ENCODE measurements around the gene TMPRSS11F.

TMPRSS11F gene

GRCh38 chr4:68162196-68162595, 32.5 kb upstream of the TMPRSS11F start:
- TF ChIP-seq CTCF (conservative IDR thresholded peaks at IDR 0.05) = no peak
- H3K27ac ChIP-seq = no peak overlapping the region

- TF ChIP-seq CTCF (conservative IDR thresholded peaks at IDR 0.05) = no peak
Measured at GRCh38 chr4:68152411-68152810, 22.7 kb upstream of the TMPRSS11F start.

GRCh38 chr4:68148800-68149685, 19.4 kb upstream of the TMPRSS11F start:
- no peak for TF ChIP-seq CTCF (conservative IDR thresholded peaks at IDR 0.05)

More at GRCh38 chr4:68152411-68152810, 22.7 kb upstream of the TMPRSS11F start:
- no peak overlapping the region for H3K27ac ChIP-seq

GRCh38 chr4:68147079-68147478, 17.4 kb upstream of the TMPRSS11F start:
- no peak for TF ChIP-seq CTCF (conservative IDR thresholded peaks at IDR 0.05)
- H3K27ac ChIP-seq = no peak overlapping the region

More at GRCh38 chr4:68148800-68149685, 19.4 kb upstream of the TMPRSS11F start:
- no peak overlapping the region for H3K27ac ChIP-seq

GRCh38 chr4:68145261-68145660, 15.6 kb upstream of the TMPRSS11F start:
- H3K27ac ChIP-seq = no peak overlapping the region
- TF ChIP-seq CTCF (conservative IDR thresholded peaks at IDR 0.05) = no peak

GRCh38 chr4:68141852-68142251, 12.2 kb upstream of the TMPRSS11F start:
- no peak for TF ChIP-seq CTCF (conservative IDR thresholded peaks at IDR 0.05)
- H3K27ac ChIP-seq = no peak overlapping the region

- H3K27ac ChIP-seq = no peak overlapping the region
Measured at GRCh38 chr4:68132342-68132741, 2.7 kb upstream of the TMPRSS11F start.

More at GRCh38 chr4:68132342-68132741, 2.7 kb upstream of the TMPRSS11F start:
- no peak for TF ChIP-seq CTCF (conservative IDR thresholded peaks at IDR 0.05)

Data from VCaP (cell line).